ENCODE results near the gene GAST.

The GAST gene

GRCh38 chr17:41739661-41740352, 27.7 kb downstream of the GAST start:
- no peak overlapping the region for H3K4me3 ChIP-seq (ENCODE audit: severe bottlenecking)
- H3K27me3 ChIP-seq (ENCODE audit: insufficient read depth, poor library complexity, severe bottlenecking), result no peaks in the 10 kb centered on the region
- peak overlapping the region; percentile 92 for H3K27ac ChIP-seq (ENCODE audit: poor library complexity, severe bottlenecking)
- no peak for TF ChIP-seq CTCF (IDR thresholded peaks at IDR 0.05; ENCODE audit: poor library complexity, severe bottlenecking)
- no peaks in the 10 kb centered on the region for H3K36me3 ChIP-seq (ENCODE audit: low read depth)
- no peaks in the 10 kb centered on the region for H3K9me3 ChIP-seq (ENCODE audit: severe bottlenecking)
- DNase-seq (ENCODE audit: low spot score) (no peak), ATAC-seq (ENCODE audit: low read depth) (peak; percentile 84)
- peaks cover 22% of the 10 kb centered on the region for H3K4me1 ChIP-seq (ENCODE audit: insufficient read depth, poor library complexity, severe bottlenecking)

- H3K4me3 ChIP-seq (ENCODE audit: severe bottlenecking), result no peak overlapping the region
- H3K9me3 ChIP-seq (ENCODE audit: severe bottlenecking), result no peaks in the 10 kb centered on the region
- H3K27me3 ChIP-seq (ENCODE audit: insufficient read depth, poor library complexity, severe bottlenecking), result no peaks in the 10 kb centered on the region
- no peak for TF ChIP-seq CTCF (IDR thresholded peaks at IDR 0.05; ENCODE audit: poor library complexity, severe bottlenecking)
- H3K27ac ChIP-seq (ENCODE audit: poor library complexity, severe bottlenecking), result peak overlapping the region; percentile 92
- ATAC-seq (ENCODE audit: low read depth), result no peak
- no peak for DNase-seq (ENCODE audit: low spot score)
- peaks cover 22% of the 10 kb centered on the region for H3K4me1 ChIP-seq (ENCODE audit: insufficient read depth, poor library complexity, severe bottlenecking)
- no peaks in the 10 kb centered on the region for H3K36me3 ChIP-seq (ENCODE audit: low read depth)
Observed at GRCh38 chr17:41740506-41740905, 28.4 kb downstream of the GAST start.

GRCh38 chr17:41741709-41742108, 29.6 kb downstream of the GAST start:
- no peaks in the 10 kb centered on the region for H3K9me3 ChIP-seq (ENCODE audit: severe bottlenecking)
- no peak for DNase-seq (ENCODE audit: low spot score)
- no peak overlapping the region for H3K27ac ChIP-seq (ENCODE audit: poor library complexity, severe bottlenecking)
- no peak for ATAC-seq (ENCODE audit: low read depth)
- H3K27me3 ChIP-seq (ENCODE audit: insufficient read depth, poor library complexity, severe bottlenecking), result no peaks in the 10 kb centered on the region
- no peaks in the 10 kb centered on the region for H3K36me3 ChIP-seq (ENCODE audit: low read depth)
- H3K4me3 ChIP-seq (ENCODE audit: severe bottlenecking), result no peak overlapping the region
- TF ChIP-seq CTCF (IDR thresholded peaks at IDR 0.05; ENCODE audit: poor library complexity, severe bottlenecking), result no peak
- peaks cover 22% of the 10 kb centered on the region for H3K4me1 ChIP-seq (ENCODE audit: insufficient read depth, poor library complexity, severe bottlenecking)

GRCh38 chr17:41748275-41748674, 36.1 kb downstream of the GAST start:
- Histone ChIP-seq H3K27me3 (ENCODE audit: insufficient read depth, poor library complexity, severe bottlenecking) (no peaks in the 10 kb centered on the region), H3K4me3 (ENCODE audit: severe bottlenecking) (no peak overlapping the region), H3K9me3 (ENCODE audit: severe bottlenecking) (no peaks in the 10 kb centered on the region), H3K4me1 (ENCODE audit: insufficient read depth, poor library complexity, severe bottlenecking) (no peaks in the 10 kb centered on the region), H3K36me3 (ENCODE audit: low read depth) (peaks cover 8% of the 10 kb centered on the region; the same call in 1 of the 2 replicates), H3K27ac (ENCODE audit: poor library complexity, severe bottlenecking) (no peak overlapping the region)
- TF ChIP-seq CTCF (IDR thresholded peaks at IDR 0.05; ENCODE audit: poor library complexity, severe bottlenecking), result no peak
- no peak for DNase-seq (ENCODE audit: low spot score)
- no peak for ATAC-seq (ENCODE audit: low read depth)

- Histone ChIP-seq H3K36me3 (ENCODE audit: low read depth) (peaks cover 34% of the 10 kb centered on the region), H3K9me3 (ENCODE audit: severe bottlenecking) (no peaks in the 10 kb centered on the region), H3K4me1 (ENCODE audit: insufficient read depth, poor library complexity, severe bottlenecking) (no peaks in the 10 kb centered on the region), H3K27ac (ENCODE audit: poor library complexity, severe bottlenecking) (no peak overlapping the region), H3K4me3 (ENCODE audit: severe bottlenecking) (no peak overlapping the region), H3K27me3 (ENCODE audit: insufficient read depth, poor library complexity, severe bottlenecking) (no peaks in the 10 kb centered on the region)
- TF ChIP-seq CTCF (IDR thresholded peaks at IDR 0.05; ENCODE audit: poor library complexity, severe bottlenecking), result no peak
- no peak for ATAC-seq (ENCODE audit: low read depth)
- no peak for DNase-seq (ENCODE audit: low spot score)
Observed at GRCh38 chr17:41750862-41751261, 38.7 kb downstream of the GAST start.
